PFSK-1 (cell line): Measurements from ENCODE around the gene PCIF1.

Source experiments
- FOXP2 ChIP-seq: optimal IDR thresholded peaks from 2 replicates; pipeline ENCODE3; 2011; ENCODE audit warnings: borderline replicate concordance, control low read depth, inconsistent platforms; ENCODE audit not compliant: insufficient read depth; ENCODE audit errors: extremely low read length, extremely low read depth
- POLR2AphosphoS5 ChIP-seq: IDR thresholded peaks from 2 replicates; pipeline ENCODE4 v1.6.1; 2012; ENCODE audit warnings: low read depth, mild to moderate bottlenecking, control low read depth, low read length, moderate library complexity
- SIN3A ChIP-seq: IDR thresholded peaks from 2 replicates; pipeline ENCODE4 v1.6.1; 2012; ENCODE audit warnings: mild to moderate bottlenecking, low read length, moderate library complexity, borderline replicate concordance; ENCODE audit not compliant: insufficient read depth
- TAF1 ChIP-seq: IDR thresholded peaks from 2 replicates; pipeline ENCODE4 v1.6.1; 2012; ENCODE audit warnings: low read length, control low read depth, borderline replicate concordance; ENCODE audit not compliant: insufficient read depth
- TF ChIP-seq, protein P1 (sequence below), 2 experiments: IDR thresholded peaks; 2 replicates each; pipeline versions ENCODE4 v1.6.1 to v1.8.0; 2011 to 2012; ENCODE audit warnings: low read depth in 2 of 2, low read length in 2 of 2, control low read depth in 1 of 2, inconsistent platforms in 1 of 2, mild to moderate bottlenecking in 1 of 2, moderate library complexity in 1 of 2; ENCODE audit not compliant: insufficient read depth in 1 of 2

The PCIF1 gene

DNA sequence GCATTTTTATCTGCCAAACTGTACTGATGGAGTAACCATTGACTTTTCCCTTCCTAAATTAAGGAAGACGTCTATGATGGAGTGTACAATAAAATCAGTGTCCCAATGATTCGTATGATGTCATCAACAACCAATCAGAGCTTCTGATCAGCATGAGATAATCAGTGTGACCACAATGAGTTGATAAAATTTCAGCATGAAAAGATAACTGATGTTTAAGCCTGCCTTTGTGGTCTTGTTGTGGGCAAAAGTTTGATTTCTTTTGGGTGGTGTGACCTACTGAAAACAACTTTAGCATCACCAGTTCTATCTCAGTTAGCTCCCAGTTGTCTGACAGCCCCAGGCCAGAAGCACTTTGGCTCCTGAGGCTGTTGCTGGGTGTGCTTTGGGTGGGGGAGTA, 3.3 kb downstream of the PCIF1 start:
- TF ChIP-seq SIN3A (no peak), POLR2AphosphoS5 (no peak), TAF1 (no peak), FOXP2 (no peak)
- TF ChIP-seq, protein P1, sequence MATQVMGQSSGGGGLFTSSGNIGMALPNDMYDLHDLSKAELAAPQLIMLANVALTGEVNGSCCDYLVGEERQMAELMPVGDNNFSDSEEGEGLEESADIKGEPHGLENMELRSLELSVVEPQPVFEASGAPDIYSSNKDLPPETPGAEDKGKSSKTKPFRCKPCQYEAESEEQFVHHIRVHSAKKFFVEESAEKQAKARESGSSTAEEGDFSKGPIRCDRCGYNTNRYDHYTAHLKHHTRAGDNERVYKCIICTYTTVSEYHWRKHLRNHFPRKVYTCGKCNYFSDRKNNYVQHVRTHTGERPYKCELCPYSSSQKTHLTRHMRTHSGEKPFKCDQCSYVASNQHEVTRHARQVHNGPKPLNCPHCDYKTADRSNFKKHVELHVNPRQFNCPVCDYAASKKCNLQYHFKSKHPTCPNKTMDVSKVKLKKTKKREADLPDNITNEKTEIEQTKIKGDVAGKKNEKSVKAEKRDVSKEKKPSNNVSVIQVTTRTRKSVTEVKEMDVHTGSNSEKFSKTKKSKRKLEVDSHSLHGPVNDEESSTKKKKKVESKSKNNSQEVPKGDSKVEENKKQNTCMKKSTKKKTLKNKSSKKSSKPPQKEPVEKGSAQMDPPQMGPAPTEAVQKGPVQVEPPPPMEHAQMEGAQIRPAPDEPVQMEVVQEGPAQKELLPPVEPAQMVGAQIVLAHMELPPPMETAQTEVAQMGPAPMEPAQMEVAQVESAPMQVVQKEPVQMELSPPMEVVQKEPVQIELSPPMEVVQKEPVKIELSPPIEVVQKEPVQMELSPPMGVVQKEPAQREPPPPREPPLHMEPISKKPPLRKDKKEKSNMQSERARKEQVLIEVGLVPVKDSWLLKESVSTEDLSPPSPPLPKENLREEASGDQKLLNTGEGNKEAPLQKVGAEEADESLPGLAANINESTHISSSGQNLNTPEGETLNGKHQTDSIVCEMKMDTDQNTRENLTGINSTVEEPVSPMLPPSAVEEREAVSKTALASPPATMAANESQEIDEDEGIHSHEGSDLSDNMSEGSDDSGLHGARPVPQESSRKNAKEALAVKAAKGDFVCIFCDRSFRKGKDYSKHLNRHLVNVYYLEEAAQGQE (IDR thresholded peaks at IDR 0.05; ENCODE audit: insufficient read depth in 1 of 2, low read depth in 2 of 2, low read length in 2 of 2) = no peak

DNA sequence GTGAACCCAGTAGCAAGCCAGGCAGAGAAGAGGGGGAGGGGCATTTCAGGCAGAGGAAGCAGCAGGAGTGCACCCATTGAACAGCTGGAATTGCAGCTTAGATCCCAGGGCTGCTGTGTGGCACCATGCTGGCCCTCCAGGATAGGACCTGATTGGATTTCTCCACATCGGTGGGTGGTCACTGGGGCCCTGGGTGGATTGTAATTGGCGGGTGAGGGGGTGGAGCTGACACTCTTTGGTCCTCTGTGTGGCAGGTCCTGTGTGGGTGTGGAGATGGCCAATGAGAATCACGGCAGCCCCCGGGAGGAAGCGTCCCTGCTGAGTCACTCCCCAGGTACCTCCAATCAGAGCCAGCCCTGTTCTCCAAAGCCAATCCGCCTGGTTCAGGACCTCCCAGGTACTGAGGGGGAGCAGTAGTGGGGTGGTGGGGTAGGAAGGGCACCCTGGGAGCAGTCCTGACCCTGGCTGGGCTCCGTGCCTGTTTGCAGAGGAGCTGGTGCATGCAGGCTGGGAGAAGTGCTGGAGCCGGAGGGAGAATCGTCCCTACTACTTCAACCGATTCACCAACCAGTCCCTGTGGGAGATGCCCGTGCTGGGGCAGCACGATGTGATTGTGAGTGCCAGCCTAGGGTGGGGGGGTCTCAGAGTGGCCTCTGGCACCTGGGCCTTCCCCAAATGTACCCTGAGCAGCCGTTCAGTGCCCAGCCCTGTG, 4.4 kb downstream of the PCIF1 start:
- TF ChIP-seq TAF1 = no peak
- TF ChIP-seq SIN3A = no peak
- no peak for TF ChIP-seq POLR2AphosphoS5
- TF ChIP-seq, protein P1 (IDR thresholded peaks at IDR 0.05; ENCODE audit: insufficient read depth in 1 of 2, low read depth in 2 of 2, low read length in 2 of 2) = no peak
- TF ChIP-seq FOXP2 = no peak

DNA sequence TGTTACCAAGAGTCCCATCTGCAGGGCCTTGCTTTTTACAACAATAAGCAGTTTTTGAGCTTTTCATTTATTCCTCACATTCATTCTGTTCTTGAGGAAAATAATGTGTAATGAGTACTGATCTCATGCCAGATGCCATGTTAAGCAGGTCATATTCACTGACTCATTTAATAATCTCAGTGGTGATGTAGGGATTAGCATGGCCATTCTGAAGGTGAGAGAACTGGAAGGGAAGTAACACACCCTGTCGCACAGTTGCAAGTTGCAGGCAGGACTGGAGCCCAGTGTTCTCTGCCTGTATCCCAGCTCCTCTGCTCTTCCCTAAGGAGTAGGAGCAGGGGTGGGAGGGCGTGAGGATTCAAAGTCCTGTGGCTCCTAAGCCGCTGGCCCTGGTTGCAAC, 5.6 kb downstream of the PCIF1 start:
- TF ChIP-seq FOXP2 = no peak
- TF ChIP-seq, protein P1 (IDR thresholded peaks at IDR 0.05; ENCODE audit: insufficient read depth in 1 of 2, low read depth in 2 of 2, low read length in 2 of 2) = no peak
- no peak for TF ChIP-seq SIN3A
- TF ChIP-seq TAF1 = no peak
- TF ChIP-seq POLR2AphosphoS5 = no peak

DNA sequence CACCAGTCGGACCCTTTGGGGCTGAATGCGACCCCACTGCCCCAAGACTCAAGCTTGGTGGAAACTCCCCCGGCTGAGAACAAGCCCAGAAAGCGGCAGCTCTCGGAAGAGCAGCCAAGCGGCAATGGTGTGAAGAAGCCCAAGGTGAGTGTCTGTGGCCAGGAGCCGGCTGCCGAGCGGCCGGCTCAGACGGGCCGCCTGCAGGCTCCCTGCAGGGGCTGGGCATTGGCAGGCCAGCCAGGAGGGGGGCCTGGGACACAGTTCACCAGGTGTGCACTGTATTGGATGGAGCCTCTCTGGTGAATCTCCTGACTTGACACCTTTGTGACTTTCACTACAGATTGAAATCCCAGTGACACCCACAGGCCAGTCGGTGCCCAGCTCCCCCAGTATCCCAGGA, 6.0 kb downstream of the PCIF1 start:
- TF ChIP-seq SIN3A (no peak), FOXP2 (no peak), TAF1 (no peak), POLR2AphosphoS5 (no peak)
- TF ChIP-seq, protein P1 (IDR thresholded peaks at IDR 0.05; ENCODE audit: insufficient read depth in 1 of 2, low read depth in 2 of 2, low read length in 2 of 2) = no peak
